Left ventricle myocardium superior (tissue), 1 donor: Measurements from ENCODE around the gene BOD1. TPM values are rescaled to one million over a fixed set of nuclear protein-coding genes. Genes with fewer than 3 reads are reported as not detected.

Experiments
- ATAC-seq: fragments of 200-7000 bp; cut with Tn5 transposase; one replicate; pipeline ENCODE4 v1.9.1; 2020; ENCODE audit warnings: mild to moderate bottlenecking, moderate library complexity
- DNase-seq: peaks from one replicate; pipeline ENCODE4 v3.0.0-alpha.2; 2020
- intact Hi-C: fragments of 100-400 bp; cut with micrococcal nuclease; formaldehyde crosslinking; loops from one replicate; pipeline ENCODE4 v1.11.0; 2022
- total RNA-seq: library from RNA; stranded (reverse); fragmentation: NEBNext Ultra II Directional; extraction: Animal tissue kit (Norgen Biotek cat#: 25700); gene quantifications from one replicate; pipeline ENCODE4 v1.2.1, GENCODE V29; 2021
- donor health status: DM: no; HTN: yes; CAD: no; lungs with severe emphysema.

Gene BOD1
- total RNA-seq, 1 donor from 2014 or later = 49.8 TPM

DNA sequence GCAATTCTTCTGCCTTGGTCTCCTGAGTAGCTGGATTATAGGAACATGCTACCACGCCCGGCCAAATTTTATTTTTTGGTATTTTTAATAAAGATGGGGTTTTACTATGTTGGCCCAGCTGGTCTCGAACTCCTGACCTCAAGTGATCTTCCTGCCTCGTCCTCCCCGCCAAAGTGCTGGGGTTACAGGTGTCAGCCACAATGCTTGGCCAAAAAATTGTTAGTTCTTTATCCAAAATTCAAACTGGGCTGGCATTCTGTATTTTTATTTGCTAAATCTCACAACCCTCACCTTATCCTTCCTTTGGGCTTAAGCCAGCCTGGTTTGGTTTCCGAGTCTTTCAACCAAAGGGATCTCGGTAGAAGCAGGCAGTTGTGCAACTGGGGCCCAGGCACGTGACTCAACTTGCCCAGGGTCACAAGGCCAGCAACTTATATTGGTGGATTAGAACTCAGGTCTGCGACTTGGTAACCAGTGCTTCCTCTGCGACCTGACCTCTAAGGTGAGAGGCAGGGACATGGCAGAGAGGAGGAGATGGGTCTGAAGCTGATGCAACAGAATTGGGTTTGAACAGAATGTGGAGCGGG is 26.5 kb upstream of the BOD1 start:
- DNase-seq (no peak), ATAC-seq (no peak)
- intact Hi-C loops = no loop called here

DNA sequence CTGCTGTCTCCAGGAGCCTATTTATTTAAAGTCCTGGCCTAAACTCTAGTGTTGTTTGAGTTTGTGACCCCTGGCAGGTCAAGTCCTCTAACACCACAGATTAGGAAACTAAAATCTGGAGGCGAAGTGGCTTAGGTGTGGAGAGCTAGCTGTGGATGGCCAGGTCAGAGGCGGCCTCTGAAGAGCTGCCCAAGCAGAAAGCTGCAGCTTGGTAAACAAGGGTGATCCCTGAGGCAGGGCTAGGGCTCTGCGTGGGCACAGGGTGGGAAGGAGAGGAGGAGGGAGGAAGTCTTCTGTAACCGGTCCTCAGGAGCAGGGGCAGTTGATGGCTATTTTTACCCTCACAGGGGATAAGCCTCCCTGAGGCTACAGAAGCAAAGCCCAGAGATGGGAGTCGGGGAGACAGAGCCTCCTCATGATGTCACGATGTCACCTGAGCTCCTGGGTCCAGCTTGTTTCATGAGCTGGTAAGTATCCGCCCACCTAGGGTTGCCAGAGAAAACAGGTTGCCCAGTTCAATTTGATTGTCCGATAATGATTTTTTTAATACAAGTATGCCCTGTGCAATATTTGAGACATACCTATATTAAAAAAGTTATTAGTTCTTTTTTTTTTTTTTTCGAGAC is 25.9 kb upstream of the BOD1 start:
- intact Hi-C loops = no loop called here
- ATAC-seq (no peak), DNase-seq (no peak)

GRCh38 chr5:173640156-173640804 is 23.8 kb upstream of the BOD1 start:
- intact Hi-C loops = no loop called here
- no peak for ATAC-seq
- DNase-seq = no peak

- intact Hi-C loops = no loop called here
- no peak for ATAC-seq
- no peak for DNase-seq
Observed at GRCh38 chr5:173638126-173639040, 21.9 kb upstream of the BOD1 start.

DNA sequence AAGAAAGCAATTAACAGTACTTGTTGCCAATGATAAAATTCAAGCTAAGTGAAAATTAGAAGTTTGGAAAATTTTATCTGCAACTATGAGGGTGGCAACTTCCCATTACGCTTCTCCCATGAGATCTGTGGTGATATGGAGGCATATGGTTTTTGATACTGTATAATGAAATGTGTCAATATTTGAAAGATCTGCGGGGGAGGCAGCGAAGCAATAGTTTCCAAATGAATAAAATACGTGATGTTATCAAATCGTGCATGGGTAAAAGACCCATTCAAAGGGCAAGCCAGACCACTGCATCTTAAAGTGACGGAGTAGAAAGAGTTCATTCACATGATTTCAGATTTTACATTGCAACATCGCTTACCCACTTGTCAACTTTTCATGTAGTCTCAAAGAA is 20.9 kb upstream of the BOD1 start:
- no peak for DNase-seq
- intact Hi-C loops = no loop called here
- no peak for ATAC-seq

GRCh38 chr5:173634465-173634983 is 18.1 kb upstream of the BOD1 start:
- ATAC-seq (no peak), DNase-seq (no peak)
- intact Hi-C loops = no loop called here

DNA sequence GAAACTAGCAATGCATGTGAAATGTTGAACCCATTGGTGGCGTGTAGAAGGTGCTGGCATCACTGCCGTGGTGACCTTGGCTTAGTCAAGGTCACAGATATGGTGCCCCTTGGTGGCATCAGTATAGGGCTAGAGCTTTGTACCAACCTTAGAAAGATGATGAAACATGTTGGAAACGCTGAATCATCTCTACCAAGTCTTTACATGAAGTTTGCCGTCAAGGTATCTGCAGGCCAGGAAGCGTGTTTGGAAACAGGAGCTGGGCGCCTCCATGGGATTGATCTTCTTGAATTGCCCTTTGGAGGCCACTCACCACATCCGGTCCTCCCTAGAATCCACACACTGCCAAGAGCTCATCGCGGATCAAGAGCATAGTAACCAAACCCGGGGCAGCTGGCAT is 16.9 kb upstream of the BOD1 start:
- ATAC-seq = no peak
- intact Hi-C loops = no loop called here
- DNase-seq = no peak

- no peak for ATAC-seq
- intact Hi-C loops = no loop called here
- no peak for DNase-seq
Observed at GRCh38 chr5:173631478-173631877, 15.0 kb upstream of the BOD1 start.

DNA sequence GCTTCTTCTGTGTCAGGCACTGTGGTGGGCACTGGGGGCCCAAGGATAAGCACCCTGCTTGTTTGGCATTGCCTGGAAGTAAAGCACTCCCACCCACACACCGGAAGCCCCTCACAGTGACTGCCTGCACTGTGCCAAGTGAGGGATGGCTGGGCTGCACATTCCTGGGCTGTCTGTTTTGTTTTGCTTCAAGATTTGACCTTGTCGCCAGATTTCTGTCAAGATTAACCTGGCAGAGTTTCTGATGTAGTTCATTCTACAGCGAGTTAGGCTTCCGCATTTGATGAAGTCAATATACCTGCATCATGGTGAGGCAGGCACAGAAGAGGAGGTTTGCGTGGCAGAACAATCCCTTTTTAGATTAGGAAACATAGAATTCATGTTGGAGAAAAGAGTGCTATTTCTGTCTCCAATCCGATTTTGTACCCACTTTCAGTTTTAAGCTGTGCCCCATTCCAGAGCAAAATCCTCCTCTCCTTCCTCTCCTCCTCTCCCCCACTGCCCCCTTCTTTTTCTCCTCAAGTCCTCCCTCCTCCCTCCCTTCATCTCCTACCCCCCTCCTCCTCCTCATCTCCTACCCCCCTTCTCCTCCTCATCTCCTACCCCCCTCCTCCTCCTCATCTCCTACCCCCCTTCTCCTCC is 14.4 kb upstream of the BOD1 start:
- intact Hi-C loops = no loop called here
- DNase-seq (no peak), ATAC-seq (no peak)

- intact Hi-C loops = no loop called here
- DNase-seq (no peak), ATAC-seq (peak; percentile 9)
Observed at GRCh38 chr5:173629628-173630027, 13.2 kb upstream of the BOD1 start.

DNA sequence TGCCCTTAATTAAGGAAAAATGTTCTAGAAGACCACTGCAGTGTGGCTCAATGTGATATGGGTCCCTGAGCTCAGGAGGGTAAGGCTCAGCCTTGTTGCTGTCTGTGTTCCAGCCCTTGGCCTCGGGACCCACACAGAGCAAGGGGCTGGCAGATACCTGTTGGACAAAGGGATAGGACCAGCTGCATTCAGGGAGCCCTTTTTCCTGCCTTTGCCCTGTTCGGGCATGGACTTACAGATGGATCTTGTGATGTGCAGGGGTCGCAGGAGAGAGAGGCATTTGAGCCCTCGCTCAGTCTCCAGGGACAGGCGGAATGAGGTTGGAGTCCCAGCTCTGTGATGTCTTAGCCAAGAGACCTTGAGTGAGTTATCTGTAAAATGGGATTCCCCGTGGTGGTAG is 12.1 kb upstream of the BOD1 start:
- intact Hi-C loops = no loop called here
- ATAC-seq (no peak), DNase-seq (no peak)

DNA sequence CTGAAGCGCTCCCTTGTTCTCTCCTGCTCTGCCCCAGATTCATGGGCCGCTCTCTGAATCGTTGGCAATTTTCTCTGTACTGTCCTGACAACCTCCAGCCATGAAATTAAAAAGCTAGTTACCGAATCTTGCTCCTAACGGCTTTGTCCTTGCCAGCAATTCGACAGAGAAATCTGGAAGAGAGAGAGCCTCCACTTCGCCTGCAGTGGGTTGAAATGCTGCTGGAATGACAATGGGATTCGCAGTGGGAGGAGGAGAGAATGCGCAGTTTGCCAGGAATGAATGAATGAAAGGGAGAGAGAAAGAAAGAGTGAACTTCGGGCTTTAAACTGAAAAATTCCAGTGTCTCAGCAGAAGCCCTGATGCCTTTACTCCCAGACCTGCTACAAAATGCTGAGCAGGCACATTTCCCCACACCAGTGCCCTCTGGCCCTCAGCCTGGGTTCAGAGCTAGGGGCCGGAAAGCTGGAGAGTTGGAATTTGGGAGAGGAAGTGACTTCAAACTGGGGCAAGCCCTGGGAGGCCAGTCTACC is 11.5 kb upstream of the BOD1 start:
- intact Hi-C loops = no loop called here
- no peak for DNase-seq

GRCh38 chr5:173627271-173627670 is 10.8 kb upstream of the BOD1 start:
- intact Hi-C loops = no loop called here
- DNase-seq (no peak), ATAC-seq (no peak)

More for the DNA sequence above, 11.5 kb upstream of the BOD1 start:
- ATAC-seq = no peak

GRCh38 chr5:173626505-173626820 is 10.0 kb upstream of the BOD1 start:
- DNase-seq (no peak), ATAC-seq (peak; percentile 37)
- intact Hi-C loops = no loop called here

DNA sequence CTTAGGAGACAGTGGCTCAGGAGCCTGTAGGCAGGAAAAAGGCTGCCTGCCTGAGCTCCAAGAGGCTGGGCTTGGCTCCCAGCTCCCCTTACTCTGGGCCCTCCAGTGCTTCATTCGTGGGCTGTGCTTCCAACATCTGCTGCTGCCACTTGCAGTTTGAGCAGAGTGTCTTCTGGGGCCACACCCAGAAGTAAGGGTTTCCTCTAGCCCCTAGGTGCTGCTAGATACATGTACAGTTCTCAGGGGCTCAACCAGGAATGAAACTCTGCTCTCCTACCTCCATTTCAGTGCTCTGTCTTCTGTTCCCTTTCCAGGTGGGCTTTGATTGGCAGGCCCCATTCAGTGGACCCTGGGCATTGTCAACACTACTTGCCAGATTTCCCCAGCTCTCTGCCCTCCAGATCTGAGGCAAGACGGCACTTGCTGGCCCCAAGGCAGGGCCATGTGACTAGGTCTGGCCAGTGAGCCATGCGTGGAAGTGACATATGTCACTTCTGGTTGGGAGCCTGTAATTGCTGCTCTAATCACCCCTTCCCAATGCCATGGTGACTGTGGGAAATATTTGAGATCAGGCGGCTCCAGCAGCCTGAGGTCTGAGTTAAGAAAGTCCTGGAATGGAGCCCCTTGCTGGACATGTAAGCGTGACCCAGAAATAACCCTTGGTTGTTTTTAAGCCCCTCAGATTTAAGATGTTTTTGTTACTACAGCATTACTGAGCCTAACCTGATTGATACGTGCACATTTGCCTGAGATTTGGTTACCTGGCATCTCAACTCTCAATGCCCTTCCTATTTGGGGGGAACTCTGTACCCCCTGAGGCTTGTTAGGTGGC is 9.4 kb upstream of the BOD1 start:
- DNase-seq (no peak), ATAC-seq (peak; percentile 78)
- intact Hi-C loops = no loop called here

DNA sequence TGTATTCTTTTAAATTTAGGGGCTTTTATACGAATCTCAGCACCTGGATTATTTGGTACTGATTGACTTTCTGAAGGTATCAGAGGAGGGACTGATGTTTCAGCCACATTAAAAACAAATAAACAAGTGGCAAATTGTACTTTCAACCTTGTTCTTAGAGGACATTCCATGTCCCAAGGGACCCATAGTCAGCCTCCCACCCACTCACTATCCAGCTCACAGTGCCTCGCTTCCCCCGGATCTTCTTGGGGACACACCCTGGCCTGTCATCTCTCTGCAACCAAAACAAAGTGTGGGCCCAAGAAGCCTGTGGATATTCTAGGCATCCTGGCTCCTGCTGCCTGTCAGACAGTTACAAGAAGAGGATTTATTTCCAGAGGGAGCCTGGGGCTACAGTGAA is 8.8 kb upstream of the BOD1 start:
- ATAC-seq = peak; percentile 9
- intact Hi-C loops = no loop called here
- no peak for DNase-seq

DNA sequence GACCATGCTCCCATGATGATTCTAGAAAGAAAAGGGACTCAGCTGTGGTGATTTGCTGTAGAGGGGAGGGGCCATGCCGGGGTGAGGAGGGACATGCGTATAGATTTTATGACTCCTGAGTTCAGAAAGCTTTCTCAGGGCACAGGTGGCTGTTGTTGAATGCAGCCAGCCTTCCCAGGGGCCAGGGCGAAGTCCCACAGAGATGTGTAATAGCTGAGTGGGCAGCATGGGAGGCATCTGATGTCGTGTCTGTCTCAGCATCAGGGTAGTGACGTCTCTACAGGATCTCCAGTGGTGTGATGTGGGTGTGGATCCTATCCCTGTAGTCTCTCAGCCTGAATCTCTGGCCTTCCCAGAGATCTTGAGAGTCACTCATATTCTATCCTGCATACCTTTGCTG is 7.8 kb upstream of the BOD1 start:
- ATAC-seq (no peak), DNase-seq (no peak)
- intact Hi-C loops = no loop called here

DNA sequence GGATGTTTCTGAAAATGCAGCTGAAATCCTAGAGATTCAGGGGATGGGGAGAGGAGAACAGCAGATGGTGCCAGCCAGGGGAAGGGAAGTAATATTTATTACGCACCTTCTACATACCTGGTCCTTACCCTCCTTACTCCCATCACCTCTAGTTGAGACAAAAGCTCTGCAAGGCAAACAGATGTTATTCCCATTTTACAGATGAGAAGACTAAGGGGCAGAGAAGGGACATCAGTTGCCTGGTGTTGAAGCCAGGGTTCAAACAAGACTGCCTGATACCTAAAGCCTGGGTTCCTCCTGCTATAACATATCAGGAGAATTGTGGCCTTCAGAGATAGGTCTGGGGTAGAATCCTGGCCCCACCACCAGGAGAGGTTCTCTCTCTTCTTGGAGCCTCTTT is 7.3 kb upstream of the BOD1 start:
- ATAC-seq = no peak
- intact Hi-C loops = no loop called here
- no peak for DNase-seq
